Type B pancreatic cell (in vitro differentiated cells): ENCODE data around the gene NCK2. TPM values are rescaled to one million over a fixed set of nuclear protein-coding genes. Genes with fewer than 3 reads are reported as not detected.

Experiments
- DNase-seq: peaks from one replicate; pipeline ENCODE4 v3.0.0; 2021; ENCODE audit warnings: mixed read lengths; ENCODE audit not compliant: unreplicated experiment; ENCODE audit errors: extremely low spot score
- H3K27ac Mint-ChIP-seq: 2 replicates; pipeline ENCODE4 v1.8.0; 2021; ENCODE audit warnings: mild to moderate bottlenecking, mixed read lengths
- H3K27me3 Mint-ChIP-seq: 2 replicates; pipeline ENCODE4 v1.8.0; 2021; ENCODE audit warnings: mixed read lengths
- H3K36me3 Mint-ChIP-seq: 2 replicates; pipeline ENCODE4 v1.8.0; 2021; ENCODE audit warnings: mixed read lengths
- H3K4me1 Mint-ChIP-seq: one replicate; pipeline ENCODE4 v1.8.0; 2021; ENCODE audit warnings: mixed read lengths; ENCODE audit not compliant: unreplicated experiment
- H3K4me3 Mint-ChIP-seq: 2 replicates; pipeline ENCODE4 v1.8.0; 2021; ENCODE audit warnings: mild to moderate bottlenecking, mixed read lengths
- H3K9me3 Mint-ChIP-seq: 2 replicates; pipeline ENCODE4 v1.8.0; 2021; ENCODE audit warnings: mixed read lengths
- total RNA-seq: library from RNA; stranded (reverse); gene quantifications from 2 replicates; pipeline ENCODE4 v1.2.1, GENCODE V29; 2021; ENCODE audit warnings: low replicate concordance
- TF ChIP-seq, protein P1 (sequence below): fragments of 200-600 bp; sonication (generic); conservative IDR thresholded peaks from 2 replicates; pipeline ENCODE4 v1.5.0; 2021; ENCODE audit warnings: antibody characterized with exemption, mild to moderate bottlenecking

Gene NCK2
- total RNA-seq, 1 donor from 2014 or later = 86.4 TPM

DNA sequence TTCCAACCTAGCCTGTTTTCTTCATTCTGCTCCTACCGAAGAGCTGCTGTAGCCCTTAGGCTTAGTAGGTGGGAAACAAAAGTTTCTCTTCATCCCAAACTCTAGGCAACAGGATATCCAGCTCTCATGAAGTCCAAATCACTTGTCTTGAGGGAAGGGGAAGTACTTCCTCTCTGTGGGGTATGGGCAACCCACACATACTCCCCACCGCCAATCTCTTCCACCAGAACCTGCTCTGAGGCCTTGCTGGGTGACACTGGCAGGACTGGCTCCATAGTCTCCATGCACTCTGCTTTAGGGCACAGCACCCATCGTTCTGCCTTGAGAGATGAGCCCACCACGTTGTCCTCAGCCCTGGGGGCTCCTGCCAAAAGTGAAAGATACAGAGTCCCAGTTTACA, 173.0 kb downstream of the NCK2 start:
- TF ChIP-seq, protein P1, sequence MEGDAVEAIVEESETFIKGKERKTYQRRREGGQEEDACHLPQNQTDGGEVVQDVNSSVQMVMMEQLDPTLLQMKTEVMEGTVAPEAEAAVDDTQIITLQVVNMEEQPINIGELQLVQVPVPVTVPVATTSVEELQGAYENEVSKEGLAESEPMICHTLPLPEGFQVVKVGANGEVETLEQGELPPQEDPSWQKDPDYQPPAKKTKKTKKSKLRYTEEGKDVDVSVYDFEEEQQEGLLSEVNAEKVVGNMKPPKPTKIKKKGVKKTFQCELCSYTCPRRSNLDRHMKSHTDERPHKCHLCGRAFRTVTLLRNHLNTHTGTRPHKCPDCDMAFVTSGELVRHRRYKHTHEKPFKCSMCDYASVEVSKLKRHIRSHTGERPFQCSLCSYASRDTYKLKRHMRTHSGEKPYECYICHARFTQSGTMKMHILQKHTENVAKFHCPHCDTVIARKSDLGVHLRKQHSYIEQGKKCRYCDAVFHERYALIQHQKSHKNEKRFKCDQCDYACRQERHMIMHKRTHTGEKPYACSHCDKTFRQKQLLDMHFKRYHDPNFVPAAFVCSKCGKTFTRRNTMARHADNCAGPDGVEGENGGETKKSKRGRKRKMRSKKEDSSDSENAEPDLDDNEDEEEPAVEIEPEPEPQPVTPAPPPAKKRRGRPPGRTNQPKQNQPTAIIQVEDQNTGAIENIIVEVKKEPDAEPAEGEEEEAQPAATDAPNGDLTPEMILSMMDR = no peak
- no peak overlapping the region for H3K27ac Mint-ChIP-seq
- no peak overlapping the region for H3K4me3 Mint-ChIP-seq
- no peaks in the 10 kb centered on the region for H3K27me3 Mint-ChIP-seq
- DNase-seq = no peak
- peaks cover 6% of the 10 kb centered on the region for H3K36me3 Mint-ChIP-seq
- H3K9me3 Mint-ChIP-seq = peaks cover 24% of the 10 kb centered on the region
- no peaks in the 10 kb centered on the region for H3K4me1 Mint-ChIP-seq

DNA sequence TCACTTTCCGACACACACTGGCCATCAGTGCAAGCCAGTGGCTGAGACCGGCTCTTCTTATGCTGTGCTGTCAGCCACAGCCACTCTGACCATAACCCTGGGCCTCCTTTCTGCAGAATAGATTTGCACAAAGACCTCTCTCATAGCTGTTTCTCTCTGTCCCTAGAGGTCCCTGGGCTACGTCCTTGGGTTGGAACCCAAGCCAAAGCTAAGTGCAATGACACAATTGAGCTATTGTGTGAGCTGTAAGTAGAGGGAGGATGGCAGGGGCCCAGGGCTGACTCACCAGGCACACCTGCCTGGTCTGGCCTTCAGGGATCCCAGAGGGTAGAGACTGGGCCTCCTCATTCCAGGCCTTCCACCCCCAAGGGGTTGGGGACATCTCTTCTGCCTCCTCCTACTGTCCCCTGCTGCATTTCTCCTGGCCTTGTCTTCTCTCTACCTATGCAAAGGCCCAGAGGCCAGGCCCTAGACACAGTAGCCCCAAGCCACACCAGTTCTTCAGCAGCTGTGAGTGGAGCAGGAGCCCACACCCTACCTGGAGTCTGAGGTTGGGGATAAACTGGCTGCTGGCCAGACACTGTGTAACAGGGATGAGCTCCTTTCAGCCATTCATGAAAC, 174.6 kb downstream of the NCK2 start:
- Mint-ChIP-seq H3K27me3 (no peaks in the 10 kb centered on the region), H3K9me3 (peaks cover 22% of the 10 kb centered on the region), H3K36me3 (peaks cover 6% of the 10 kb centered on the region), H3K27ac (no peak overlapping the region), H3K4me3 (no peak overlapping the region), H3K4me1 (no peaks in the 10 kb centered on the region)
- no peak for DNase-seq
- TF ChIP-seq, protein P1 = no peak

DNA sequence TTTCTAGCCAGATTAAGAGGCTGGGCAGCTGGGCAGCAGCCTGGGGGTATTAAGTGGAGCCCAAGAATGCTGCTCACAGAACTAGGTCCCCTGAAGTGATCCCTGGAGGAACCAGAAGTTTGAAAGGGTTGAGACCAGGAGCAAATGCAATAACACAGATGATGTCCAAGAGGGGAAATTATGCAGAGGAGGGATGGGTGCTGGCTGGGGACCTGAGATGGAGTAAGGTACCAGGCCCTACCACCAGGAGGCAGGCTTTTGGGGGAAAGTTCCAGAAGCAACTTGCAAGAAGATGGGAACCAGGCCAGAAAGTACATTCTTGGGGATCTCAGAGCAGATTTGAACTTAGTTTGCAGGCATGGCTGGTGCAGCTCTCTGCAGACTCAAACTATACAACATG, 175.1 kb downstream of the NCK2 start:
- peaks cover 6% of the 10 kb centered on the region for H3K36me3 Mint-ChIP-seq
- no peak overlapping the region for H3K27ac Mint-ChIP-seq
- no peak for DNase-seq
- H3K4me1 Mint-ChIP-seq = no peaks in the 10 kb centered on the region
- no peaks in the 10 kb centered on the region for H3K27me3 Mint-ChIP-seq
- TF ChIP-seq, protein P1 = peak; percentile 64
- peaks cover 19% of the 10 kb centered on the region for H3K9me3 Mint-ChIP-seq
- H3K4me3 Mint-ChIP-seq = no peak overlapping the region

DNA sequence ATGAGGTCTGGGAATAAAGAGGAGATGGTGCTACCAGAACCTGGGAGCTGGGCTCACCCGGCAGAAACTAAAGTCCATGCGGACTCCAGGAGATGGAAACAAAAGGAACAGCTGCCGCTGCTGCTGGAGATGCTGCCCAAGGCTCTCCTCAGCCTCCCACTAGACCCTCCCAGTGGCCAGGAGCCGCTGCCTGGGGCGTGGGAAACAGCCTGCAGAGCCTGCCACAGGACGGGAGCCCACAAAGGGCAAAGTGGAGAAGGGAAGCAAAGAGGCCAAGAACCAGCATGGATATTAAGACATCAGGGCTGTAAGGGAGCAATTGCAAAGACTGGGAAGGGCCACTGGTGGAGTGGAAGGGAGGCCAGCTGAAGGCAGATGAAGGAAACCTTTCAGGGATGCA, 179.6 kb downstream of the NCK2 start:
- H3K4me1 Mint-ChIP-seq = peaks cover 19% of the 10 kb centered on the region
- H3K27me3 Mint-ChIP-seq = no peaks in the 10 kb centered on the region
- no peak for DNase-seq
- H3K9me3 Mint-ChIP-seq = peaks cover 11% of the 10 kb centered on the region
- H3K36me3 Mint-ChIP-seq = peaks cover 6% of the 10 kb centered on the region
- no peak overlapping the region for H3K27ac Mint-ChIP-seq
- TF ChIP-seq, protein P1 = no peak
- H3K4me3 Mint-ChIP-seq = no peak overlapping the region

DNA sequence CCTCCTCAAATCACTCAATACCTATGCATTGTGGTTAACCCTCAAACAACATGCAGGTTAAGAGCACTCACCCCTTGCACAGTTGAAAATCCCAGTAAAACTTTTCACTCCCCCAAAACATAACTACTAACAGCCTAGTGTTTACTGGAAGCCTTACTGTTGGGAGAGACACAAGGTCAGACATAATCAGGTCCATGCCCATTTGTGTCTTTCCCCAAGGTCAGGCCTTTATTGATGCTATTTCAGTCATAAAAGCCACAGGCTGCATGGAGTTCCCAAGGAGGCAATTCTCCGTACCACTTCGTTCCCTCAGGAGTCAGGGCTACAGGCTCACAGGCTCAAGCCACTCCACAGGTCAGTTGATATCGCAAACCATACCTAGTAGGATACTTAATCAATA, 180.2 kb downstream of the NCK2 start:
- H3K27me3 Mint-ChIP-seq = no peaks in the 10 kb centered on the region
- H3K4me1 Mint-ChIP-seq = peaks cover 19% of the 10 kb centered on the region
- TF ChIP-seq, protein P1 = no peak
- no peak for DNase-seq
- H3K4me3 Mint-ChIP-seq = no peak overlapping the region
- peaks cover 6% of the 10 kb centered on the region for H3K36me3 Mint-ChIP-seq
- peaks cover 11% of the 10 kb centered on the region for H3K9me3 Mint-ChIP-seq
- H3K27ac Mint-ChIP-seq = no peak overlapping the region
